ENCODE data around the gene OPN4.

GRCh38 chr10:86681722-86682386 is 27.5 kb downstream of the OPN4 start:
- TF ChIP-seq CTCF (IDR thresholded peaks at IDR 0.05) (no peak), POLR2A (IDR thresholded peaks at IDR 0.05) (no peak)
